ENCODE data around the gene GMDS.

- TF ChIP-seq CTCF (conservative IDR thresholded peaks at IDR 0.05; ENCODE audit: low read depth, low read length) = no peak
- TF ChIP-seq RAD21 (IDR thresholded peaks at IDR 0.05; ENCODE audit: low read length) = no peak
- TF ChIP-seq BHLHE40 (IDR thresholded peaks at IDR 0.05; ENCODE audit: low read depth, low read length) = no peak
- no peak for TF ChIP-seq POLR2A (IDR thresholded peaks at IDR 0.05; ENCODE audit: low read depth, low read length)
- no peak for TF ChIP-seq RCOR1 (IDR thresholded peaks at IDR 0.05; ENCODE audit: insufficient replicate concordance, low read length)
- no peak for TF ChIP-seq USF2 (IDR thresholded peaks at IDR 0.05; ENCODE audit: low read depth, low read length)
- no peak for TF ChIP-seq CEBPB (IDR thresholded peaks at IDR 0.05; ENCODE audit: low read depth, low read length)
Observed at GRCh38 chr6:2102966-2103365, 142.4 kb downstream of the GMDS start.
